NCI-H446 (cell line): ENCODE data around the gene NFIX.
A peak's percentile ranks its signal among the peaks of the same experiment; 100 is the strongest.

Source experiments
- DNase-seq, 2 experiments: peaks; one replicate each; lab custom pipeline; 2025; lab: John Stamatoyannopoulos, UW

NFIX gene

DNA sequence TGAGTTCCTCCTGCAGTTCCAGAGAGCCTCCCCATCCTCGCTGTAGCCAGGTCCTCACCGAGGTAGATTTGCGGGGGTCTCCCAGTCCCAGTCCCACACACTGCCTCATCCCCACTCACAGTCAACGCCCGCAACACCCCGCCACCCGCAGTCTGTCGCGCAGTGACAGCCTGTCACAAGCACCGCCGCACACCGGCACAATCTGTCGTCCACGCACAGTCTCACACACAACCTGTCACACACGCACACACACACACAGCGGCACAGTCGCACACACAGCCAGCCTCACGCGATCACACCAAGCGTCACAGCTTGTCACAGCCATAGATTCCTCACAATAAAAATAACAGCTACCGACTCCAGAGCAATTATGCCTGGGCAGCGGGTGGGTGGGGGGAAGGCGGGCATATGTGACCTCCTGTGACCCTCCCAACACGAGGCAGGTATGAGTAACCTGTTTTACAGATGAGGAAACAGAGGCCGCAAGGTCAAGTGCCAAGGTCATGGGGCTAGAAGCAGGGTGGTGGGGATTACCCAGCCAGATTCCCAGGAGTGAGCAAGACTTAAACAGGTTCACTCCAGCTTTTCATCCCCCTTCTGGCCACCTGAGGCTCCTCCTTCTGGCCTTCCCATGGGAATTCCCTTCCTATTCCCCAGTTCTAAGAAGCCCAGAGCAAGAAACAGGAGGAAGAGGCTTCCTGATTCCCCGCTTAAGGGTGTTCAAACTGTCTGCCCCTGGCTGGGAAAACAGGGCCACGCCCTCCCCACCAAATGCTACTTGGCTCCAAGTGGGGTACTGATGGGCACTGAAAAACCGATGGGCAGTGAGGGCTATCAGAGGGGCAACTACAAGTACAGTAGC is 13.9 kb downstream of the NFIX start:
- DNase-seq, result no peak

DNA sequence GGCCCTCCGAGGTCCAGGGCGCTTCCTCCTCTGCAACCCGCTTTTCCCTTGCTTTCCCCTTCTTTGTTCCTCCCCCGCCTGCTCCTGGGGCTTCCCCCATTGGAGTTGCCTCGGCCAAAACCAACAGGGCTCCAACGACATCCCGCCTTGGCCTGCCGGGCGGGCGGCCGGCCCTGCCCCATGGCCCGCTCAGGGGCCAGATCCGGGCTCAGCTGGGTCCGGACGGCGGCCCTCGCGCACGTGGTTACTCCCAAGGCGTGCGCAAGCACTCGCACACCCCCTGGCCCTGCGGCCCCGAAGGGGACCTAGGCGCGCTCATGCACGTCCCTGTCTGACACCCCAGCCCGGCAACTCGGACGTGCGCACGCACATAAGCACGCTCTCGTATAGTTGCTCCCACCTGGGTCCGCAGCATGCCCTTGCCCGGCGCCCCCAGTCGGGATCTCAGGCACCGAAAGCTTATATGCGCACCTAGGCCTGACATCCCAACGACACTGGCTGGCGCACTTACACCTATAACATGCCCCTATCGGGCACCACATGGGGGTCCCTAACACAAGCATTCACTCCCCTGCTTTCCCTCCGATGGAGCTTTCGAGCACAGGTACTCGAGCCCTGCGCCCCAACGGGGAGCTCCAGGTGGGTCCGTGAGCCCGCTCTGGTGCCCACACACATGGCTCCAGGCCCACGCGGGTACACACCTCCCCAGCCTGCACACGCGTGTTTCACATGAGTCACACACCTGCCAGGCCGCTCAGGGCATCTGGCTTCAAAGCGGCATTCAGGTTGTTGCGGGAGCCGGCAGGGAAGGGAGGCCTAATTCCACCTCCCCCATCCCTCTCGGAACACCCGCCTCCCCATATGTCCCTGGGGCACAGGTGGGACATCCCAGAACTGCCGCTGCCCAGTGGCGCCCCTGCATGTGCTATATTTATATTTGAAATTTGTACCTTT is 15.0 kb downstream of the NFIX start:
- DNase-seq, result no peak

DNA sequence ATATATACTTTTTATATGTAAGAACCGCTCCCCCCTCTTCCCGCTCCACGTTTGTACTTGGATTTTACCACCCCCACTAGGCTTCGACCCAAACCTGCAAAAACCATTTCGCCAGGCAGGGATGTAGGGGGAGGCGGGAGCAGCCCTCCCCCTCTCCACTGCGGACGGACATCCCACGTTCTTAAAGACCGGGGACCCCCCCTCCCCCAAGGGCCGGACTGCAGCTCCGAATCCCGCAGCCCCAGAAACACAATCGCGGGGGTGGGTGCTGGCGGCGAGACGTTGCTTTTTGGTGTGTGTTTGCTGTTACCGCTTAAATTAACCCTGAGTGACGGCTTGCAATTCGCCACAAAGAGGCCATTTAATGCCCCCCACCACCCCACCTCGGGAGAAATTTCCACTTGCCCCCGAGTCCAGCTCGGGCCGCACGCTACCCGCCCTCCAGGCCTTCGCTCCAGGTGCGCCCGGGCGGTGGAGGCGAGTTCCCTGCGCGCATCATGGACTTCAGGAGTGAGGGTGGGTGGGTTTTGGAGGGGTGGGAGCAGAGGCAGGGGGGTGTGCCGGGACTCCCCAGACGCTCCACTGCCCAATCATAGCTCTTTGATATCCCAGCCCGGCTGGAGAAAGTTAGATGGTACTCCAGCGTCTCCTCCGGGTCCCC is 15.8 kb downstream of the NFIX start:
- DNase-seq, result no peak

DNA sequence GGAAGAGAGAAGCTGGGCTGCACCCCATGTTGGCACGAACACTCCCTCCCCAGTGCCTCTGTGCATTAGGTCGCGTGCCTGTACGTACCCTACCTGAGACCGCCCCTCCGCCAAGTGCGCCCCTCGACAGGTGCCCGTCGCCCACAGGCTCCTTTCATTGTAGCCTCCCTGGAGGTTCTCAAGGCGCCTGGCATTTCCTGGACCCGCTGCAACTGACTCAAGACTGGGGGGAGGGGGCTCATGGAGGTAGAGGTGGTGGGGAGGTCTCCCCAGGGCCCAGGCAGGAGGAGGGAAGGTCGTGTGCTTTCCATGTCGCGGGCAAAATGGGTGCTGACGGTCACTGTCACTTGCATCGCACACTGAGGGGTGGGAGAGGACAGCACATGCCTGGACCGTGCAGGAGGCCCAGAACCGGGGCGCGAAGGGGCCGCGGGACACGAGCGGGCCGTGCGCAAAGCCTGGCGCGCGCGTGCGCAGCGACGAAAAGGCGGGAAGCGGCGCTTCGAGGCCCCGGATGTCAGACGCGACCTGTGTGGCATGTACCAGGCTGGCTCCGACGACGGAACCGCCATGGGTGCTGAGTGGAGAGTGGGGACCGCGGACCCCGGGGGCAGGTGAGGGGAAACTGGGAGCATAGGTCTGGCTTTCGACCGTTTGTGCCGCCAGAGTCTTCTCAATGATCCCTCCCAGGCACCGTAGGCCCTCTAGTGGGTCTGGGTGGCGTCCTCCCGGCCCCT is 16.5 kb downstream of the NFIX start:
- DNase-seq, result no peak

DNA sequence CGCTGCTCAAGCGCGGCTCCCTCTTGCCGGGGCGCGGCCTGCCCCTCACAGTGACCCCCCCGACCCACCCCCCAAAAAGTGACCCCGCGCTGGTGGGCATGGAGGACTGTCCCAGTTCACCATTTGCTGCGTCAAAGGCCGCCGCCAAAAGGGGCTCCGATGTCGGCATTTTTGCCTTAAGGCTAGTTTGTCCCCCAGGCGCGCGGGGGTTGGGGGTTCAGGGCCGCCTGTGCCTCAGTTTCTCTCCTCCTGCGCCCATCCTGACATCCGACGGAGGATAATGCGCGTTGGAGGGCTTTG is 17.1 kb downstream of the NFIX start:
- no peak for DNase-seq

DNA sequence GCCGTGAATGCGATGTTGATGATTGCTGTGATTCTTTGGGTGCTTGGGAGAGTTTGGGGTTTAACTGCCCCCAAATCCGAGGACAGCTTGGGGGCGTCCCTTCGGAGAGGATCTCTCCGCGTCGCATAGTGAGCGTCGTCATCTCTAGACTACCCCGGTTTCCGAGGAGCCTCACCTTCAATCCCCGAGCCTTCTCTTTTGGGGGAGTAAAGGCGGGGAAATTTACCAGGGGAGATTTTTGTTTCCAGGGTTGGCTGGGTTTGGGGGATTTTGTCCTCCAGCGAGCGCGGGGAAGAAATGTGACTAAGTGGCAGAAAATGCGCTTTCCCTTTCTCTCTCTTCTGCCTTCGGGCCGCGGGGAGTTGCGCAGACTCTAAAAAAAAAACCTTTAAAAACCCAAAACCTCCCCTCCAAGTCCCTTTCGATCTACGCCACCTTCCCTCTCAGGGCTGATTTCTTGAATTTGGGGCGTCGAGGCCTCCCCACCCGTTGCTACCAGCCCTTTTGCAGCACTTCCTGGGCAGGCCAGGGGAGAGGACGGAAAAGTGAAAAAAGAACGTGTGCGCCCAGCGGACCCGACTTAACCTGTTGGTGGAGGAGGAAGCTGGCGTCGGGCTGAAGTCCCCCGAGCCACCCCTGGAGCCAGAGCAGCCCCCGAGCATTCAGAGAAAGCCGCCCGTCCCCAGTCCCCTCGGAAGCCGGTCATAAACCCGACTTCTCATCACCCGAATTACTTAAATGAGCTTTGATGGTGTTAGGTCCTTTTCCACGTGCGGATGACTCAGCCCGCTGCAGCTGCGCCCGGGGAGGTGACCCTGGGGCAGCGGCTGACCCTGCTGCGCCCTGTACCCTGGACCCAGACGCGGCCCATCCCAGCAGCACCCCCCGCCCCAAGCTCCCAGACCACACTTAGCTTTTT is 17.7 kb downstream of the NFIX start:
- no peak for DNase-seq

DNA sequence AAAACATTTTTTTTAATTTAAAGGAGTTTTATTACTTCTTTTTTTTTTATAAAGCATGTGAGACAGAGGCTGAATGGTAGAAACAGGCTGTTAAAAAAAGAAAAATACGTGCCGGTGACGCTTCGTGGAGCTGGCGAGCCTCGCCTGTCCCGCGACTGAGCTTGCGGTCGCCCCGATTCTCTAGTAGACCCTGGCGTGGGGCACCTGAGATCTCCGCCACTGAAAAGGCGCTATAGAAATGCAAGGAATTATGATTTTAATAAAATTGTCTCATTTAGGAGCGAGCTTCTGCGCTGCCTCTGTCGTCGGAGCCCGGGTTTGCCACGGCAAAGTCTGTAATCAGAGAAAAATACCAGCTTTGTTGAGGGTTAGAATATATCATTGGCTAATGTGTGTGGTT is 18.4 kb downstream of the NFIX start:
- DNase-seq, result no peak

DNA sequence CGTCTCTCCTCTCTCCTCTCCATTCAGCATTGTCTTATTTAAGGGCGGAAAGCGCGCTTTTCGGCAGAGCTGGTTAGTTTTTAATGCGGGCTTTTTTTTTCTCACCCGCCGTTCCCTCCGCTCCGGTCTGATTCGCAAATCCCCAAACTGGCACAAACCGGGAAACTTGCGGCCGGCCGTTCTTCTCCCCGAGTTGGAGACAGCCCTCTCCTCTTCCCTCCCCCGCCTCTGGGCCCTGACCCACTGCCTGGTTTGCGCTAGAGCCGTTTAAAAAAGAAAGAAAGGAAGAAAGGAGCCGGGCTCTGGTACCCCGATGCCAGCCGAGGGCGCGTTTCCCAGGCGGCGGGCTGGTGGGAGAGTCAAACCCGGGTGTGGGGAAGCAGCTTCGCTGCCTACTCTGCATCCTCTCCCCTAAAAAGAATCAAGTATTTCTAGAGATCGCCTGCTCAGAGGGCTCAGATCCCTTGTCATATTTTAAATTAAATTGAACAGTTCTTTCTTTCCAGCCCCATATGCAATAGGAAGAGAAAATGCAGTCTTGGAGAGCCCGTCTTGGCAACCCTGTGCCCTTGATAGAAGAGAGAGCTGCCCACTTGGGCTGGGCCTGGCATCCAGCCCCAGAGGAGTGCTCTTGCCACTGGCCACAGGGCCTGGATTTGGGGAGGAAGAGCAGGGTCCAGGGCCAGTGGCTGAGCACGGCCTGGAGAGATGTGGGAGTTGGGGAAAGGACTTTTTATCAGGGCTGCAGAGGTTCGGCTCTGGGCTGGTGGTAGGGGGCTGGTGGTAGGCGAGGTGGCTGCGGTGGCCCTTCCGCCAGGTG is 19.0 kb downstream of the NFIX start:
- no peak for DNase-seq

DNA sequence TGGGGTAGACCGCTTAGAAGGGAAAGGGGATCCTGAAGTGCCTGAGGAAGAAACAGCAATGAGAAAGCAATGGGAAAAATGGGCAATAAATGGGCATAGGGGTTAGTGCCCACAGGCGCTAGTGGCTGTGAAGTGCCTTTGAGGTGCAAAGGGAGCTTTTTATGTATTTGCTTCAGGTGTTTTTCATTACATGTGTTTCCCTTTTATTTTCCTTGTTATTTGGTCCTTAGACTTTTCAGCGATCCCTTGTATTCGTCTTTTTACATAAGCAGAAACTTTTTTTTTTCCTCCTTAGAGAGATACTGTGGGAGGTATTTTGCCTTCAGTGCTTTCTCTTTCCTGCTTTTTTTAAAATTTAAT is 19.6 kb downstream of the NFIX start:
- no peak for DNase-seq

DNA sequence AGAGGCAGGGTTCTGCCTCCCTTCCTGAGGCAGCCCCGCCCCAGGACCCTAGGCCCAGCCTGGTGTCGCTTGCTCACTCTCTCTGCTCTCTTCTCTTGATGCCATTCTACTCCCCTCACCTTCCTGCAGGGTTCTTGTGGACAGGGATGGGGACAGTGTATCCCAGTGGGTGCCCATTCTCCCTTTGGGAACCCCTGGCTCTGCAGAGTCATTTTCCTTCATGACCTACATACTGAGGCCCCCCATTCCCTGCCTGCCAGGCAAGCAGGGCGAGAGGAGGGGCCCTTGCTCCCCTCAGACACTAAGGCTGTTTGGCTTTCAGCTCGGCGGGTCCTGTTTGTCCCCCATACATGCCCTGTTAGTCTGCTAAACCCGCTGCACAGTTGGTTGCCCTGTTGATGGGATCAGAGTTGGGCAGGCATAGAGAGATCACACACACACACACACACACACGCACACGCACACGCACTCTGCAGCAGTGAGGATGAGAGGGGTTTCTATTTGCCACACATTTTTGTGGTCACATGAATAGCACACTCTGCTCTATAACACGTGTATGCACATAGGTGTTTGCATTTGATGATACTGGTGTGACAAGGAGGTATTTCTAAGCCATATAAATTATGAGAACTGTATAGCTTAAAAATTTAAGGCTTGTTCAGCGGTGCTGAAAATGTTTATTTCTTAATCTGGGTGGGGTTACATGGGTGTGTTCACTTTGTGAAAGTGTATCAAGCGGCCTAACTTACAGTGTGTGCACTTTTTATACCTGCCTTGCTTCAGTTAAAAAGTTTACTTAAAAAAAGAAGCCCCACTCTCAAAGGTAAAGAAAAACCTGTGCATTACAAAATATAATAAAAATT is 20.3 kb downstream of the NFIX start:
- DNase-seq, result no peak

DNA sequence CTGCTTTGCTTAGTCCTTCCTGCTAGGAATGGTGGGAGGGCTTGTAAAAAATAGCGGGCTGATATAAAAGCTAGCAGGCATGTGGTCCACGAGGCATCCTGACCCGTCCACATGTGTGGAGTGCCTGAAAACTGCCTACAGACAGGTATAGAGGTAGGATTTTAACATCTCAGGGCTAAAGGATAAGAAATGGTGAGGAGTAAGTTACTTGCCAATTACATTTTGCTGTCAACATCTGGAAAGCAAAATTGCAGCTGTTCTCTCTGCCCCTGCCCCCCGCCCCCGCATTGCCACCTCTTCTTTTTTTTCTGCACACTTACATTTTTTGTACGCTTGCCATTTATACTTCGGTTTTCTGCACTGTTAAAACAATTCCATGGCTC is 21.0 kb downstream of the NFIX start:
- no peak for DNase-seq

DNA sequence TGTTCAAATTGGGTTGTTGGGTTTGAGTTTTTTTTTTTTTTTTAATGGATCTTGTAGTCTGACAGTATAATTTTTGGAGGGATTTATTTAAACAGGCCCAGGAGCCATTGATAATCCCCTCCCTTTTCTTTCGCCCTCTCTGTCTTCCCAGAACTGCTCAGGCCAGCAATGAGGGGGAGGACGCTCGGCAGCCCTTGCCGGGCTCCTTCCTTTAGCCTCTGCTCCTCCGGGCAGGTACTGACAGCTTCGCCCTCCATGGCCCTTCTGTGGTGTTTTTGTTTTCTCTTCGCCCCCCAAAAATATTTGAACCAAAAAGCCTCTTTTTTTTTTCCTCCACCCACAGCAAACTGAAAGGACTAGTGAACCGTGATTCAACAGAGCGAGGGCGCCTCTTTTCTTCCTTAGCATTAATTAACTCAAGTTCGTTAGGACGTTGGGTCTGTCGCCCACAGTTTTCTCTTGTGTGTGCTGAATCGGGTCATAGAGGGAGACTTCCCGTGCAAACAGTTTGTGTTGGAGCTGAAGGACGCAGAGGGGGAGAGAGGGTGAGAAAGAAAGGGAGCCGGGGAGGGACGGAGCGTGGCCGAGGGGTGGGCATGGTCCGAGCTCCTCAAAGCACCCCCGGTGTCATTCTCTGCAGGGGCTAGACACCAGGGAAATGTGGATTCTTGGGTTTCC is 21.5 kb downstream of the NFIX start:
- no peak for DNase-seq

DNA sequence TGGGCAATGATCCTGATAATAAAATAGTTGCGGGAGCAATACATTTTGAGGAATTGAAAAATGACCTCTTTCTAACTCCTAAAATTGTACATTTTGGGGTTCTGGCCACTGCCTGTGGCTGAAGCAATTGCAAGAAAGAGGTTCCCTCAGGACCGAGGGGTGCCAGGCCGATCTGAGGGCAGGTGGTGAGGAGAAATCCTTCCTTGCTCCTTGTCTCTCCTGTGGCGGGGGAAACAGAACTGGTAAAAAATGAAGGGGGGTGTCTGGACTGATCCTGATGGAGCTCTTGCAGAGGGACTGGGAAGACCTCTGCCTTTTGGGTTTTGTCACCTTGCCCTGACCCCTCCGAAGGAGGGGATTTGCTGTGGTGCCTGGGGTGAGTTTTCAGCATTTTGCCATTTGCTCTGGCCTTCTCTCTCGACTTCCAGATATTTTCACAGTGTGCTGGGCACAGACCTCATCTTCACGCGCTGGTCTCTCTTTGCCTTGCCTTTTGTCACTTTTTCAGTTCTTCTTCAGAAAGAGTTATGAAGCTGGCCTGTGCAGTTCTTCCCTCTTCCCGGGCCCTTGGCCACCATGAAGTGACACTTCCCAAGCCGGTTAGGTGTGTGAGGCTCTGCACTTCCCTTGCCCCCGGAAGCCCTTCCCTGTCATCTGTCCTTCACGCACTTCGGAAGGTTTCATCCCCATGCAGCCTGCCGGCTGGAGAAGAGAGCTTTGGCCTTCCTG is 22.2 kb downstream of the NFIX start:
- DNase-seq, result no peak

DNA sequence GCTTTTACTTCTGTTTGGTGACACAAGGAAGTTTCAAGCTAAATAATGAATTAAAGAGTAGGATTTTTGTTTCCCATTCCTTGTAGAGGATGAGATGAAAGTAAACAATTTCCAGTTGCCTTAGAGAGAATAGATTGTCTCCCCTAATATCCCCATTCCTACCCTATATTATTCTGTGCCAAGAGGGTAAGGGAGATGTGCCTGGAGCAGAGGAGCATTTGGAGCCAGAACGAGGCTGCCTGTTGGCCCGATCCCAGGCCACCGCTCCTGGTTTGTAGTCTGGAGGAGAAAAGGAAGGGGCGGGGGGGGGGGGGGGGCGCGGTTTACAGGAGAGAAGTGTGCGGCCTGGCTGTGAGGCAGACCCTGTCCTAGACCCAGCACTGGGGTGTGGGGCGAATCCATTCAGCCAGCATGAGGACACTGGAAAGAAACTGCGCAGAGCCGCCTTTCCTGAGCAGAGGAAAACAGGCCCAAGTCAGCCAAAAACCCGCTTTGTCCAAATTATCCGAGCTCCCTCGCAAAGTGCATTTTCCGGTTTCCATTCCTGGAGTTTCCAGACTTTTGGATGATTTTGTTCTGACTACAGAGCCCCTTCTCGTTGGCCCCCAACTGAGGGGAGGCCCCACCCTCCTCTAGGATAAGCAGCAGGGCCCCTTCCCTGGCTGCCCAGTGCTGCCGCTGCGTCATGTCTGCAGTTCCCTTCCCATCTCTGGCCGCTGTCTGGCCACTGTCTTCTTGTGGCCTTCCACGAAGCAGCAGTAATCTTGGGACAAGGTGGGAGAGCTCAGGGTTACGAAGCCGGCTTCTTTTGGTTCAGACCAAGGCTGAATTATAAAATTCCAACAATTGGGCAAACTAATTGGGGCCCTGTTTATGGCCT is 23.0 kb downstream of the NFIX start:
- peak; percentile 81 to 90 for DNase-seq

DNA sequence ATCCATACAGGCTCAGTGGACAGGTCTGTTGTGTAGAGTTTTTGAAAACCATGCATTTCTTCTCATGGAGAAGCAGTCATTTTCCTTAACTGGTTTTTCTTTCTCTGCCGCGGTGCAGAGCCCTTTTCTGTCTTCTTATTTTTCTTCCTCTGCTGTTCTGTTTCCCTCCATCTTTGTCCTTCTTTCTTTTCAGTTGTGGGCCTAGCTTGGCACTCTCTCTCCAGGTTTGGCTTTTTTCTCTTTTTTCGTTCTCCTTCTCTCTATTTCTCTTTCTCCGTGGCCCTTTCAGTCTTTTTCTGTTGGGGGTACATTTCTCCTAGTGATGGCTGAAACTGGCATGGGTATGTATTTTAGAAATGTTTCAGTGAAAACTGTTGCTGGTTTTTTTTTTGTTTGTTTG is 24.1 kb downstream of the NFIX start:
- no peak for DNase-seq

DNA sequence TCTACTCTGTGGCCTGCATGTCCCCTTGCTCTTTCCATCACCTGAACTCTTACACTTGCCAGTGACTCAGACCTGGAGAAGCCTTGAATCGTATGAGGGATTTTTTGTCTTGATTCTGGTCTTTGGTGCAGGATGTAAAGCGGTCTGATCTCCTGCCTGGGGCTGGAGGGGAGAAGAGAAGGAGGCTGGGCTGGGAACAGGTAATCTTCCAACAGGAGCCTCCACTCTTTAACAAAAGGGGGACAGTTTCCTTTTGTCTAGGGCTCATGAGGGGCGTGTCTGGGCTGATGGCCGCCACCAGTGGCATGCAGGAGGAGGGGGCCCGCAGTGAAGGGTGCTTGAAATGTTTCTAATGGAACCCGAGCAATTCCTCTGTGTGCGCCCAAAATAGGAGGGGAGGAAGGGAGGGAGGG is 24.7 kb downstream of the NFIX start:
- no peak for DNase-seq
